PC-9 (cell line): ENCODE measurements around the gene ALDH2.

Source experiments
- EZH2 ChIP-seq: fragments of 200-600 bp; sonication (generic); IDR thresholded peaks from 2 replicates; pipeline ENCODE4 v1.8.0; 2017; ENCODE audit warnings: antibody characterized with exemption, low read depth
- TF ChIP-seq, protein P1 (sequence below): fragments of 200-600 bp; sonication (generic); conservative IDR thresholded peaks from 2 replicates; pipeline ENCODE4 v1.6.1; 2017; ENCODE audit warnings: mixed run types, antibody characterized with exemption, mild to moderate bottlenecking, moderate library complexity

DNA sequence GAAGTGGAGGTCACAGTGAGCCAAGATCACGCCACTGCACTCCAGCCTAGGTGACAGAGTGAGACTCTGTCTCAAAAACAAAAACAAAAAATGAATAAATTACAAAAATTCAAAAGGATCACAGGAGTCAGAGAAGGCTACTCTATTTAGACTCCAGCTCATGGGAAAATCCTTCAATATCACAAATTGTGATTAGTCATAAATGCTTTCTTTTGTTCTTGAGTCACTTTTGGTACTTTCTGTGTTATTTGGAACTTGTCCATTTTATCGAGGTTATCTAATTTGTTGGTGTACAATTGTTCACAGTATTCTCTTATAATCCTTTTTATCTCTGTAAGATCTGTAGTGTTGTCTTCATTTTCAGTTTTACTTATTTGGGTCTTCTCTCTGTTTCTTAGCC lies 18.9 kb downstream of the ALDH2 start:
- TF ChIP-seq, protein P1, sequence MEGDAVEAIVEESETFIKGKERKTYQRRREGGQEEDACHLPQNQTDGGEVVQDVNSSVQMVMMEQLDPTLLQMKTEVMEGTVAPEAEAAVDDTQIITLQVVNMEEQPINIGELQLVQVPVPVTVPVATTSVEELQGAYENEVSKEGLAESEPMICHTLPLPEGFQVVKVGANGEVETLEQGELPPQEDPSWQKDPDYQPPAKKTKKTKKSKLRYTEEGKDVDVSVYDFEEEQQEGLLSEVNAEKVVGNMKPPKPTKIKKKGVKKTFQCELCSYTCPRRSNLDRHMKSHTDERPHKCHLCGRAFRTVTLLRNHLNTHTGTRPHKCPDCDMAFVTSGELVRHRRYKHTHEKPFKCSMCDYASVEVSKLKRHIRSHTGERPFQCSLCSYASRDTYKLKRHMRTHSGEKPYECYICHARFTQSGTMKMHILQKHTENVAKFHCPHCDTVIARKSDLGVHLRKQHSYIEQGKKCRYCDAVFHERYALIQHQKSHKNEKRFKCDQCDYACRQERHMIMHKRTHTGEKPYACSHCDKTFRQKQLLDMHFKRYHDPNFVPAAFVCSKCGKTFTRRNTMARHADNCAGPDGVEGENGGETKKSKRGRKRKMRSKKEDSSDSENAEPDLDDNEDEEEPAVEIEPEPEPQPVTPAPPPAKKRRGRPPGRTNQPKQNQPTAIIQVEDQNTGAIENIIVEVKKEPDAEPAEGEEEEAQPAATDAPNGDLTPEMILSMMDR: no peak
- no peak for TF ChIP-seq EZH2
